OCI-LY7 (cell line): Measurements from ENCODE around the gene CLK4. TPM values are rescaled to one million over a fixed set of nuclear protein-coding genes. Genes with fewer than 3 reads are reported as not detected.

Experiments used
- BruUV-seq: library from RNA; stranded (reverse); fragments of 400-500 nt; replicated peaks from 2 replicates; lab custom pipeline; 2021; lab: Mats Ljungman, UMichigan
- CTCF ChIA-PET: fragments of 300-600 bp; sonication (Branson Sonifier 250); formaldehyde crosslinking; loops from one replicate; lab custom pipeline; 2022; ENCODE audit warnings: antibody characterized with exemption; ENCODE audit not compliant: unreplicated experiment; lab: Charles Lee
- POLR2A ChIA-PET: fragments of 300-600 bp; sonication (Branson Sonifier 250); formaldehyde crosslinking; loops from one replicate; lab custom pipeline; 2022; ENCODE audit warnings: antibody characterized with exemption; lab: Charles Lee
- DNase-seq: peaks from one replicate; pipeline ENCODE4 v3.0.0-alpha.2; 2015; ENCODE audit warnings: low spot score
- H2AFZ ChIP-seq: fragments of 200-600 bp; sonication (generic), shearing (Covaris generic); 2 replicates; pipeline ENCODE4 v1.6.1; 2014; ENCODE audit warnings: mild to moderate bottlenecking, antibody characterized with exemption, low read length, moderate library complexity
- H3K27ac ChIP-seq: fragments of 200-600 bp; sonication (generic); 2 replicates; pipeline ENCODE4 v1.5.1; 2014; ENCODE audit warnings: mixed run types, low read depth, mild to moderate bottlenecking, moderate library complexity, low read length, inconsistent platforms; ENCODE audit not compliant: poor library complexity, severe bottlenecking
- H3K36me3 ChIP-seq: fragments of 200-600 bp; sonication (generic); 2 replicates; pipeline ENCODE4 v1.6.1; 2014; ENCODE audit warnings: mild to moderate bottlenecking, antibody characterized with exemption, low read length, moderate library complexity, mixed read lengths; ENCODE audit not compliant: insufficient read depth
- H3K4me1 ChIP-seq: fragments of 200-600 bp; sonication (generic); 2 replicates; pipeline ENCODE4 v1.5.1; 2014; ENCODE audit warnings: mild to moderate bottlenecking, low read length; ENCODE audit not compliant: insufficient read depth, poor library complexity, severe bottlenecking
- H3K4me2 ChIP-seq: fragments of 200-600 bp; sonication (generic); 2 replicates; pipeline ENCODE4 v1.6.1; 2014; ENCODE audit warnings: mild to moderate bottlenecking, low read length
- H3K4me3 ChIP-seq: fragments of 200-600 bp; sonication (generic); 2 replicates; pipeline ENCODE4 v1.5.1; 2014; ENCODE audit warnings: mild to moderate bottlenecking, low read depth, low read length; ENCODE audit not compliant: poor library complexity, severe bottlenecking
- H3K79me2 ChIP-seq: fragments of 200-600 bp; sonication (generic); 2 replicates; pipeline ENCODE4 v1.6.1; 2016; ENCODE audit warnings: low read depth, mild to moderate bottlenecking, low read length, moderate library complexity, mixed read lengths; ENCODE audit not compliant: insufficient read depth
- H3K9me2 ChIP-seq: fragments of 200-600 bp; sonication (generic); 2 replicates; pipeline ENCODE4 v1.6.1; 2016; ENCODE audit warnings: mild to moderate bottlenecking, low read length, mixed read lengths; ENCODE audit not compliant: insufficient read depth
- H3K9me3 ChIP-seq: fragments of 200-600 bp; sonication (generic); 2 replicates; pipeline ENCODE4 v1.6.1; 2014; ENCODE audit warnings: mild to moderate bottlenecking, mixed run types, low read length, mixed read lengths
- H4K20me1 ChIP-seq: fragments of 200-600 bp; sonication (generic); 2 replicates; pipeline ENCODE4 v1.6.1; 2014; ENCODE audit warnings: mild to moderate bottlenecking, antibody characterized with exemption, low read length, moderate library complexity, mixed read lengths; ENCODE audit not compliant: insufficient read depth
- EZH2phosphoT487 ChIP-seq: fragments of 200-600 bp; sonication (generic); IDR thresholded peaks from 2 replicates; pipeline ENCODE4 v1.6.1; 2018; ENCODE audit warnings: low read depth, borderline replicate concordance, mild to moderate bottlenecking, mixed run types, antibody characterized with exemption, low read length, moderate library complexity, mixed read lengths
- intact Hi-C: fragments of 100-400 bp; cut with micrococcal nuclease; formaldehyde crosslinking; loops from one replicate; pipeline ENCODE4 v1.10.0; 2022; ENCODE audit not compliant: unreplicated experiment
- total RNA-seq, 2 experiments: library from RNA; depleted of rRNA in 1 of 2; stranded (reverse); fragments of >200 nt in 1 of 2; shearing (Covaris generic) in 1 of 2; gene quantifications; 2 replicates each; pipeline ENCODE4 v1.2.3, GENCODE V29; 2014 to 2022
- TF ChIP-seq, protein P1 (sequence below): fragments of 200-600 bp; sonication (generic); conservative IDR thresholded peaks from 2 replicates; pipeline ENCODE4 v1.5.1; 2014; ENCODE audit warnings: mild to moderate bottlenecking, antibody characterized with exemption, low read length, moderate library complexity, mixed read lengths

Gene CLK4
- total RNA-seq, 2 experiments from 2014 or later: 32.6 to 37.4 TPM

- no peaks in the 10 kb centered on the region for H3K36me3 ChIP-seq
- H2AFZ ChIP-seq: peak overlapping the region; percentile 9; the same call in 1 of the 2 replicates
- BruUV-seq: no TSS peak
- H3K79me2 ChIP-seq: no peaks in the 10 kb centered on the region
- 0 out of 2 replicates have a peak, but pooled peaks cover 3% of the 10 kb centered on the region for H3K9me2 ChIP-seq
- H3K4me3 ChIP-seq: no peak overlapping the region
- no peak for DNase-seq
- CTCF ChIA-PET: no interaction called here
- no peaks in the 10 kb centered on the region for H3K9me3 ChIP-seq
- H3K27ac ChIP-seq: no peak overlapping the region
- H4K20me1 ChIP-seq: no peaks in the 10 kb centered on the region
- intact Hi-C loops: no loop called here
- H3K4me1 ChIP-seq: no peaks in the 10 kb centered on the region
- TF ChIP-seq EZH2phosphoT487: no peak
- TF ChIP-seq, protein P1, sequence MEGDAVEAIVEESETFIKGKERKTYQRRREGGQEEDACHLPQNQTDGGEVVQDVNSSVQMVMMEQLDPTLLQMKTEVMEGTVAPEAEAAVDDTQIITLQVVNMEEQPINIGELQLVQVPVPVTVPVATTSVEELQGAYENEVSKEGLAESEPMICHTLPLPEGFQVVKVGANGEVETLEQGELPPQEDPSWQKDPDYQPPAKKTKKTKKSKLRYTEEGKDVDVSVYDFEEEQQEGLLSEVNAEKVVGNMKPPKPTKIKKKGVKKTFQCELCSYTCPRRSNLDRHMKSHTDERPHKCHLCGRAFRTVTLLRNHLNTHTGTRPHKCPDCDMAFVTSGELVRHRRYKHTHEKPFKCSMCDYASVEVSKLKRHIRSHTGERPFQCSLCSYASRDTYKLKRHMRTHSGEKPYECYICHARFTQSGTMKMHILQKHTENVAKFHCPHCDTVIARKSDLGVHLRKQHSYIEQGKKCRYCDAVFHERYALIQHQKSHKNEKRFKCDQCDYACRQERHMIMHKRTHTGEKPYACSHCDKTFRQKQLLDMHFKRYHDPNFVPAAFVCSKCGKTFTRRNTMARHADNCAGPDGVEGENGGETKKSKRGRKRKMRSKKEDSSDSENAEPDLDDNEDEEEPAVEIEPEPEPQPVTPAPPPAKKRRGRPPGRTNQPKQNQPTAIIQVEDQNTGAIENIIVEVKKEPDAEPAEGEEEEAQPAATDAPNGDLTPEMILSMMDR: no peak
- POLR2A ChIA-PET: interaction anchor here (0.8 to 2.4 kb wide), 5 partner anchors 8 to 63 kb away, joined by 3 to 9 read pairs (median 3); no protein-coding TSS in a partner anchor
- no peak overlapping the region for H3K4me2 ChIP-seq
Observed at GRCh38 chr5:178637356-178638074, 10.7 kb upstream of the CLK4 start.

DNA sequence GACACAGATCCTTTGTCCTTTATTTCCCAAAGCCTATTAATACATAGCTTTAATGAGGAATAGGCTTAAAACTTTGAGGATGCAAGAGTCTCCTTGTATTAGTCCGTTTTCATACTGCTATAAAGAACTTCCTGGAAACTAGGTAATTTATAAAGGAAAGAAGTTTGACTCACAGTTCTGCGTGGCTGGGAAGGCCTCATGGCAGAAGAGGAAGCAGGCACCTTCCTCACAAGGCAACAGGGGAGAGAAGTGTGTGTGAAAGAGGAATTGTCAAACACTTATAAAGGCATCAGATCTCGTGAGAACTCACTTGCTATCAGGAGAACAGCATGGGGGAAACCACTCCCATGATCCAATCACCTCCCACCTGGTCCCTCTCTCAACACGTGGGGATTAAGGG lies 5.4 kb upstream of the CLK4 start:
- BruUV-seq: no TSS peak
- H3K9me3 ChIP-seq: peaks cover 4% of the 10 kb centered on the region; the same call in 1 of the 2 replicates
- POLR2A ChIA-PET: no interaction called here
- no peaks in the 10 kb centered on the region for H4K20me1 ChIP-seq
- H3K4me3 ChIP-seq: no peak overlapping the region
- no peak overlapping the region for H3K4me2 ChIP-seq
- TF ChIP-seq, protein P1: no peak
- no peak for TF ChIP-seq EZH2phosphoT487
- peaks cover 11% of the 10 kb centered on the region for H3K4me1 ChIP-seq
- H3K79me2 ChIP-seq: no peaks in the 10 kb centered on the region
- H3K9me2 ChIP-seq: no peaks in the 10 kb centered on the region
- CTCF ChIA-PET: no interaction called here
- H3K36me3 ChIP-seq: no peaks in the 10 kb centered on the region
- intact Hi-C loops: no loop called here
- H2AFZ ChIP-seq: no peak overlapping the region
- no peak for DNase-seq
- H3K27ac ChIP-seq: no peak overlapping the region

DNA sequence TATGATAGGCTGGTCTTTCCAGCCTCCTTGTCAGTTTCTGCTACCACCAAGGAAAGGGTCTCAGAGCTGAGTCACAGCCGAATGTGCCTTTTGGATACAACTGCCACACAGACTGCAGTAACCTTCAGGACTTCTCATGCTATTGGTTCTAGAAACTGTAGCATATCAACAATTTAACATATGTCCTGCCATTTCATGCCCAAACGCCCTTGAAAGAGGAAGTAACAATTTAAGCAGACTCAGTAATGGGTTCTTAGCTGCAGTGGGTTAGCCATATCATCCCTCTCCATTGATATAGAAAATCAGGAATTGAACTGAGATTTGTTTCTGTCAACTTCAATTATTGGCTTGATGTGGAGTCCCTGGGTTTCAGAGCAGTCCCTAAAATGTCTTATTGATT lies 4.1 kb upstream of the CLK4 start:
- POLR2A ChIA-PET: interaction anchor here (0.7 kb wide), 1 partner anchor 33 kb away, joined by 3 read pairs; no protein-coding TSS in a partner anchor
- peaks cover 12% of the 10 kb centered on the region for H3K4me1 ChIP-seq
- H3K9me3 ChIP-seq: peaks cover 4% of the 10 kb centered on the region; the same call in 1 of the 2 replicates
- no peak for TF ChIP-seq EZH2phosphoT487
- TF ChIP-seq, protein P1: no peak
- intact Hi-C loops: no loop called here
- DNase-seq: peak; percentile 32
- H3K9me2 ChIP-seq: no peaks in the 10 kb centered on the region
- CTCF ChIA-PET: no interaction called here
- no peak overlapping the region for H3K4me3 ChIP-seq
- no peak overlapping the region for H3K27ac ChIP-seq
- no peaks in the 10 kb centered on the region for H3K36me3 ChIP-seq
- H4K20me1 ChIP-seq: no peaks in the 10 kb centered on the region
- H3K79me2 ChIP-seq: peaks cover 5% of the 10 kb centered on the region
- peak overlapping the region; percentile 32; the same call in 1 of the 2 replicates for H2AFZ ChIP-seq
- no peak overlapping the region for H3K4me2 ChIP-seq
- BruUV-seq: no TSS peak
